ENCODE measurements around the gene PLEKHG5.

The PLEKHG5 gene

GRCh38 chr1:6418668-6419396, 72.6 kb downstream of the PLEKHG5 start:
- TF ChIP-seq, protein P1, sequence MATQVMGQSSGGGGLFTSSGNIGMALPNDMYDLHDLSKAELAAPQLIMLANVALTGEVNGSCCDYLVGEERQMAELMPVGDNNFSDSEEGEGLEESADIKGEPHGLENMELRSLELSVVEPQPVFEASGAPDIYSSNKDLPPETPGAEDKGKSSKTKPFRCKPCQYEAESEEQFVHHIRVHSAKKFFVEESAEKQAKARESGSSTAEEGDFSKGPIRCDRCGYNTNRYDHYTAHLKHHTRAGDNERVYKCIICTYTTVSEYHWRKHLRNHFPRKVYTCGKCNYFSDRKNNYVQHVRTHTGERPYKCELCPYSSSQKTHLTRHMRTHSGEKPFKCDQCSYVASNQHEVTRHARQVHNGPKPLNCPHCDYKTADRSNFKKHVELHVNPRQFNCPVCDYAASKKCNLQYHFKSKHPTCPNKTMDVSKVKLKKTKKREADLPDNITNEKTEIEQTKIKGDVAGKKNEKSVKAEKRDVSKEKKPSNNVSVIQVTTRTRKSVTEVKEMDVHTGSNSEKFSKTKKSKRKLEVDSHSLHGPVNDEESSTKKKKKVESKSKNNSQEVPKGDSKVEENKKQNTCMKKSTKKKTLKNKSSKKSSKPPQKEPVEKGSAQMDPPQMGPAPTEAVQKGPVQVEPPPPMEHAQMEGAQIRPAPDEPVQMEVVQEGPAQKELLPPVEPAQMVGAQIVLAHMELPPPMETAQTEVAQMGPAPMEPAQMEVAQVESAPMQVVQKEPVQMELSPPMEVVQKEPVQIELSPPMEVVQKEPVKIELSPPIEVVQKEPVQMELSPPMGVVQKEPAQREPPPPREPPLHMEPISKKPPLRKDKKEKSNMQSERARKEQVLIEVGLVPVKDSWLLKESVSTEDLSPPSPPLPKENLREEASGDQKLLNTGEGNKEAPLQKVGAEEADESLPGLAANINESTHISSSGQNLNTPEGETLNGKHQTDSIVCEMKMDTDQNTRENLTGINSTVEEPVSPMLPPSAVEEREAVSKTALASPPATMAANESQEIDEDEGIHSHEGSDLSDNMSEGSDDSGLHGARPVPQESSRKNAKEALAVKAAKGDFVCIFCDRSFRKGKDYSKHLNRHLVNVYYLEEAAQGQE (IDR thresholded peaks at IDR 0.05; ENCODE audit: insufficient read depth in 1 of 2, low read depth in 2 of 2, low read length in 2 of 2) = no peak
- no peak for TF ChIP-seq TAF1 (IDR thresholded peaks at IDR 0.05; ENCODE audit: borderline replicate concordance, insufficient read depth, low read length)
- TF ChIP-seq POLR2AphosphoS5 (IDR thresholded peaks at IDR 0.05; ENCODE audit: low read depth, low read length) = no peak
- no peak for TF ChIP-seq FOXP2 (optimal IDR thresholded peaks at IDR 0.05; ENCODE audit: borderline replicate concordance, extremely low read depth, extremely low read length, insufficient read depth)
- no peak for TF ChIP-seq SIN3A (IDR thresholded peaks at IDR 0.05; ENCODE audit: borderline replicate concordance, insufficient read depth, low read length)

- TF ChIP-seq SIN3A (IDR thresholded peaks at IDR 0.05; ENCODE audit: borderline replicate concordance, insufficient read depth, low read length) = no peak
- TF ChIP-seq, protein P1 (IDR thresholded peaks at IDR 0.05; ENCODE audit: insufficient read depth in 1 of 2, low read depth in 2 of 2, low read length in 2 of 2) = no peak
Observed at GRCh38 chr1:6417961-6418667, 73.4 kb downstream of the PLEKHG5 start.

Data from PFSK-1 (cell line).